Prostate gland (tissue), 2 donors: ENCODE results near the gene E4F1.

Source experiments
- CTCF ChIP-seq, 4 experiments: fragments of 200-600 bp in 2 of 4; fragments of 450-650 bp in 2 of 4; sonication (generic) in 2 of 4; IDR thresholded peaks; 1 replicate in 3 of 4; 2 replicates in 1 of 4; pipeline ENCODE4 v1.5.1; 2016 to 2019; ENCODE audit warnings: antibody characterized with exemption in 4 of 4, mild to moderate bottlenecking in 2 of 4, moderate library complexity in 2 of 4
- POLR2A ChIP-seq: fragments of 450-650 bp; IDR thresholded peaks from one replicate; pipeline ENCODE4 v1.6.1; 2016; ENCODE audit warnings: antibody characterized with exemption, mild to moderate bottlenecking
- POLR2AphosphoS5 ChIP-seq: sonication (generic); formaldehyde crosslinking; IDR thresholded peaks from one replicate; pipeline ENCODE4 v1.6.1; 2017; ENCODE audit warnings: antibody characterized with exemption

GRCh38 chr16:2277466-2278271 is 54.3 kb downstream of the E4F1 start:
- TF ChIP-seq CTCF (IDR thresholded peaks at IDR 0.05) (no peak), POLR2A (no peak), POLR2AphosphoS5 (no peak)
